Uterus (tissue), 4 donors: ENCODE measurements around the gene PTH1R. TPM values are rescaled to one million over a fixed set of nuclear protein-coding genes. Genes with fewer than 3 reads are reported as not detected.

Experiments used
- DNase-seq, 2 donors: peaks; one replicate each; pipeline ENCODE4 v3.0.0-alpha.2; 2019 to 2020
- H3K27ac ChIP-seq, 2 donors: fragments of 200-600 bp; sonication (generic); 1 replicate in 1 of 2; 2 replicates in 1 of 2; pipeline ENCODE4 v1.5.1; 2016 to 2018
- H3K27me3 ChIP-seq, 2 donors: fragments of 200-600 bp; sonication (generic); one replicate each; pipeline ENCODE4 v1.5.1; 2018 to 2019; ENCODE audit warnings: control low read depth in 1 of 2
- H3K36me3 ChIP-seq, 2 donors: fragments of 200-600 bp; sonication (generic); one replicate each; pipeline ENCODE4 v1.5.1; 2019; ENCODE audit warnings: control low read depth in 1 of 2
- H3K4me1 ChIP-seq, 2 donors: fragments of 200-600 bp; sonication (generic); one replicate each; pipeline ENCODE4 v1.5.1; 2018 to 2019; ENCODE audit warnings: control low read depth in 1 of 2
- H3K4me3 ChIP-seq, 2 donors: fragments of 200-600 bp; sonication (generic); 1 replicate in 1 of 2; 2 replicates in 1 of 2; pipeline ENCODE4 v1.5.1; 2018 to 2019; ENCODE audit warnings: mild to moderate bottlenecking in 1 of 2
- H3K9me3 ChIP-seq, 2 donors: fragments of 200-600 bp; sonication (generic); one replicate each; pipeline ENCODE4 v1.5.1; 2019; ENCODE audit warnings: control low read depth in 1 of 2
- CTCF ChIP-seq, 4 experiments: fragments of 200-600 bp in 2 of 4; fragments of 450-650 bp in 2 of 4; sonication (generic) in 2 of 4; IDR thresholded peaks; one replicate each; pipeline ENCODE4 v1.5.1; 2016 to 2019; ENCODE audit warnings: antibody characterized with exemption in 4 of 4, mild to moderate bottlenecking in 2 of 4, moderate library complexity in 1 of 4
- POLR2A ChIP-seq, 2 donors: fragments of 450-650 bp; IDR thresholded peaks; one replicate each; pipeline ENCODE4 v1.6.1; 2016; ENCODE audit warnings: antibody characterized with exemption in 2 of 2, mild to moderate bottlenecking in 1 of 2, moderate library complexity in 1 of 2
- intact Hi-C: fragments of 100-400 bp; cut with DNase I; formaldehyde crosslinking; loops from one replicate; pipeline ENCODE4 v1.15.1; 2023; ENCODE audit warnings: low total_unique reads
- total RNA-seq, 4 donors: library from RNA; depleted of rRNA in 3 of 4; stranded (reverse); fragments of >200 nt in 3 of 4; gene quantifications; one replicate each; pipeline versions ENCODE4 v1.1.0 to v1.2.4, GENCODE V29; 2014 to 2023
- donor health status: DM: yes; HTN: yes; CAD: no.

PTH1R gene
- total RNA-seq, 4 donors from 2014 or later: 0.51 to 29.9 (median 18.9) TPM

GRCh38 chr3:46902188-46902631 lies 24.7 kb downstream of the PTH1R start:
- no peak for DNase-seq
- Histone ChIP-seq H3K36me3 (no peaks in the 10 kb centered on the region), H3K4me3 (no peak overlapping the region), H3K4me1 (peaks cover 0 to 6% of the 10 kb centered on the region in 2 donors), H3K9me3 (no peaks in the 10 kb centered on the region), H3K27me3 (no peaks in the 10 kb centered on the region), H3K27ac (no peak overlapping the region)
- intact Hi-C loops: no loop called here
- no peak for TF ChIP-seq POLR2A (IDR thresholded peaks at IDR 0.05)
- TF ChIP-seq CTCF (IDR thresholded peaks at IDR 0.05): no peak

- Histone ChIP-seq H3K27ac (no peak overlapping the region), H3K9me3 (no peaks in the 10 kb centered on the region), H3K4me1 (peaks cover 0 to 5% of the 10 kb centered on the region in 2 donors), H3K4me3 (no peak overlapping the region), H3K27me3 (no peaks in the 10 kb centered on the region), H3K36me3 (no peaks in the 10 kb centered on the region)
- DNase-seq: peak in 1 of 2 donors; percentile 21
- TF ChIP-seq POLR2A (IDR thresholded peaks at IDR 0.05): no peak
- no peak for TF ChIP-seq CTCF (IDR thresholded peaks at IDR 0.05)
- intact Hi-C loops: no loop called here
Measured at GRCh38 chr3:46903341-46904302, 26.1 kb downstream of the PTH1R start.

GRCh38 chr3:46904303-46905212 lies 27.0 kb downstream of the PTH1R start:
- Histone ChIP-seq H3K27ac (no peak overlapping the region), H3K9me3 (no peaks in the 10 kb centered on the region), H3K4me3 (no peak overlapping the region), H3K27me3 (no peaks in the 10 kb centered on the region), H3K36me3 (no peaks in the 10 kb centered on the region), H3K4me1 (peaks cover 0 to 8% of the 10 kb centered on the region in 2 donors)
- intact Hi-C loops: loop anchor here (5.0 kb wide), 1 partner anchor 197 kb away; no protein-coding TSS in a partner anchor
- TF ChIP-seq POLR2A (IDR thresholded peaks at IDR 0.05): no peak
- no peak for TF ChIP-seq CTCF (IDR thresholded peaks at IDR 0.05)
- DNase-seq: peak in 1 of 2 donors; percentile 15

GRCh38 chr3:46905213-46905560 lies 27.7 kb downstream of the PTH1R start:
- Histone ChIP-seq H3K9me3 (no peaks in the 10 kb centered on the region), H3K27ac (no peak overlapping the region), H3K27me3 (no peaks in the 10 kb centered on the region), H3K4me1 (peaks cover 0 to 8% of the 10 kb centered on the region in 2 donors), H3K4me3 (no peak overlapping the region), H3K36me3 (no peaks in the 10 kb centered on the region)
- no peak for DNase-seq
- intact Hi-C loops: loop anchor here (5.0 kb wide), 1 partner anchor 198 kb away; no protein-coding TSS in a partner anchor
- TF ChIP-seq CTCF (IDR thresholded peaks at IDR 0.05): no peak
- TF ChIP-seq POLR2A (IDR thresholded peaks at IDR 0.05): no peak
